Mesendoderm (in vitro differentiated cells): ENCODE results near the gene RTCA.

Source experiments
- DNase-seq: peaks from one replicate; pipeline ENCODE4 v3.0.0; 2013
- H2AK5ac ChIP-seq: 2 replicates; pipeline ENCODE4 v1.6.1; 2013; ENCODE audit warnings: low read length, inconsistent platforms
- H2BK120ac ChIP-seq: 2 replicates; pipeline ENCODE4 v1.6.1; 2013; ENCODE audit warnings: low read depth, mild to moderate bottlenecking, low read length, moderate library complexity, mixed read lengths
- H2BK15ac ChIP-seq: replicated peaks from 2 replicates; pipeline ENCODE4 v1.6.1; 2013; ENCODE audit warnings: low read depth, mild to moderate bottlenecking, moderate library complexity
- H2BK5ac ChIP-seq: 2 replicates; pipeline ENCODE4 v1.6.1; 2013; ENCODE audit warnings: low read length, inconsistent platforms
- H3K18ac ChIP-seq: 2 replicates; pipeline ENCODE4 v1.6.1; 2013; ENCODE audit warnings: mild to moderate bottlenecking, low read length, mixed read lengths
- H3K23ac ChIP-seq: one replicate; pipeline ENCODE4 v1.6.1; 2013; ENCODE audit warnings: low read length
- H3K27ac ChIP-seq: 2 replicates; pipeline ENCODE4 v1.5.1; 2013; ENCODE audit warnings: low read depth, mild to moderate bottlenecking, inconsistent platforms, low read length, moderate library complexity
- H3K27me3 ChIP-seq: 2 replicates; pipeline ENCODE4 v1.6.1; 2013; ENCODE audit warnings: low read length, control low read depth, mild to moderate bottlenecking, inconsistent platforms; ENCODE audit not compliant: insufficient read depth, poor library complexity
- H3K36me3 ChIP-seq: 2 replicates; pipeline ENCODE4 v1.6.1; 2013; ENCODE audit warnings: low read length, inconsistent platforms; ENCODE audit not compliant: control insufficient read depth, insufficient read depth
- H3K4ac ChIP-seq: one replicate; pipeline ENCODE4 v1.6.1; 2013; ENCODE audit warnings: low read depth, mild to moderate bottlenecking, low read length, moderate library complexity
- H3K4me1 ChIP-seq: 2 replicates; pipeline ENCODE4 v1.6.1; 2013; ENCODE audit warnings: low read depth, low read length, inconsistent platforms; ENCODE audit not compliant: control insufficient read depth
- H3K4me2 ChIP-seq: 2 replicates; pipeline ENCODE4 v1.6.1; 2013; ENCODE audit warnings: low read length
- H3K4me3 ChIP-seq: 2 replicates; pipeline ENCODE4 v1.5.1; 2013; ENCODE audit warnings: mild to moderate bottlenecking, low read length
- H3K56ac ChIP-seq: one replicate; pipeline ENCODE4 v1.6.1; 2013; ENCODE audit warnings: low read length
- H3K79me1 ChIP-seq: 2 replicates; pipeline ENCODE4 v1.6.1; 2013; ENCODE audit warnings: low read length, inconsistent platforms
- H3K79me2 ChIP-seq: 2 replicates; pipeline ENCODE4 v1.6.1; 2013; ENCODE audit warnings: mild to moderate bottlenecking, low read length; ENCODE audit not compliant: control insufficient read depth, insufficient read depth
- H3K9ac ChIP-seq: 2 replicates; pipeline ENCODE4 v1.6.1; 2013; ENCODE audit warnings: low read length, inconsistent platforms
- H4K5ac ChIP-seq: one replicate; pipeline ENCODE4 v1.6.1; 2013; ENCODE audit warnings: low read length
- H4K8ac ChIP-seq: one replicate; pipeline ENCODE4 v1.6.1; 2013; ENCODE audit warnings: low read depth, mild to moderate bottlenecking, control low read depth, low read length, moderate library complexity
- WGBS: extraction: QIAGEN DNeasy Blood & Tissue Kit; methylation state at CpG from one replicate; pipeline ENCODE4 v1.1.7; 2013; ENCODE audit warnings: low lambda C conversion rate, missing lambda C conversion rate; ENCODE audit not compliant: insufficient coverage; ENCODE audit errors: extremely low coverage; 5-methylcytosine and 5-hydroxymethylcytosine counted together

The RTCA gene

GRCh38 chr1:100277866-100278265, 11.8 kb downstream of the RTCA start:
- Histone ChIP-seq H3K4me1 (no peaks in the 10 kb centered on the region), H2BK15ac (no peak overlapping the region), H3K27ac (no peak overlapping the region), H3K56ac (no peak overlapping the region), H3K36me3 (peaks cover 3% of the 10 kb centered on the region), H3K4me3 (no peak overlapping the region), H3K23ac (no peak overlapping the region), H3K79me1 (peaks cover 2% of the 10 kb centered on the region), H3K4ac (no peak overlapping the region), H2BK120ac (no peak overlapping the region), H2AK5ac (no peak overlapping the region), H3K9ac (no peak overlapping the region), H4K5ac (no peak overlapping the region), H3K27me3 (no peaks in the 10 kb centered on the region), H3K4me2 (no peak overlapping the region), H4K8ac (no peak overlapping the region), H2BK5ac (no peak overlapping the region), H3K18ac (no peak overlapping the region), H3K79me2 (no peaks in the 10 kb centered on the region)
- WGBS, result no CpG with 5 or more reads among the region's 1 CpG
- no peak for DNase-seq

DNA sequence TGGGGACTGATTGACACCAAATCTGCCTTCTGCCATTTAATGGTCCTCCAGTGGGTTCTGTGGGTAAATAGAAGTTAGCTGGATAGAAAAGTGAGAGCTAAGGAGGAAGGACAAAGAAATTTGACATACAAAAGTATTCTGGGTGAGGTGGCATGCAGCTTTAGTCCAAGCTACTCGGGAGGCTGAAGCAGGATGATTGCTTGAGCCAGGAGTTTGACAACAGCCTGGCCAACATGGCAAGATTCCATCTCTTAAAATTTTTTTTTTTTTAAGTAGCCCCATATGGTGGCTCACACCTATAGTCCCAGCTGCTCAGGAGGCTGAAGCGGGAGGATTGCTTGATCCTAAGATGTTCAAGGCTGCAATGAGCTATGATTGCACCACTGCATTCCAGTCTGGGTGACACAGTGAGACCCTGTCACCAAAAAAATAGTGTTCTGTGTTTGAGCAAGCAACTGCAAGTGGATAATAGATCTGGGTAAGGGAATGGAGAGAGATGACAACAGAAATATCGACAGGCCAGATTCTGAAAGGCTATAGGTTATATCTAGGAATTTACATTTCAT, 13.4 kb downstream of the RTCA start:
- no peak overlapping the region for H2BK5ac ChIP-seq
- no peak overlapping the region for H4K5ac ChIP-seq
- no peak overlapping the region for H2AK5ac ChIP-seq
- no peaks in the 10 kb centered on the region for H3K27me3 ChIP-seq
- H2BK15ac ChIP-seq, result no peak overlapping the region
- no peak overlapping the region for H3K27ac ChIP-seq
- H3K79me1 ChIP-seq, result peaks cover 2% of the 10 kb centered on the region
- H3K18ac ChIP-seq, result no peak overlapping the region
- DNase-seq, result no peak
- no peaks in the 10 kb centered on the region for H3K79me2 ChIP-seq
- no peak overlapping the region for H3K4me3 ChIP-seq
- H3K4ac ChIP-seq, result no peak overlapping the region
- H2BK120ac ChIP-seq, result no peak overlapping the region
- H3K56ac ChIP-seq, result no peak overlapping the region
- no peak overlapping the region for H3K23ac ChIP-seq
- H4K8ac ChIP-seq, result no peak overlapping the region
- H3K36me3 ChIP-seq, result peaks cover 2% of the 10 kb centered on the region
- H3K9ac ChIP-seq, result no peak overlapping the region
- WGBS, result no CpG with 5 or more reads among the region's 3 CpGs
- no peaks in the 10 kb centered on the region for H3K4me1 ChIP-seq
- no peak overlapping the region for H3K4me2 ChIP-seq

- no peak overlapping the region for H2AK5ac ChIP-seq
Measured at GRCh38 chr1:100279954-100280682, 14.1 kb downstream of the RTCA start.

GRCh38 chr1:100284591-100284990, 18.6 kb downstream of the RTCA start:
- no peak overlapping the region for H3K56ac ChIP-seq
- no peak overlapping the region for H3K9ac ChIP-seq
- no peaks in the 10 kb centered on the region for H3K79me2 ChIP-seq
- H3K36me3 ChIP-seq, result peaks cover 6% of the 10 kb centered on the region
- H2BK120ac ChIP-seq, result no peak overlapping the region
- no peak overlapping the region for H4K5ac ChIP-seq
- no peak overlapping the region for H3K18ac ChIP-seq
- no peak overlapping the region for H4K8ac ChIP-seq
- H3K4me1 ChIP-seq, result no peaks in the 10 kb centered on the region
- H3K27me3 ChIP-seq, result no peaks in the 10 kb centered on the region
- no peak overlapping the region for H2BK15ac ChIP-seq
- no peak overlapping the region for H2BK5ac ChIP-seq
- H3K4me2 ChIP-seq, result no peak overlapping the region
- no peaks in the 10 kb centered on the region for H3K79me1 ChIP-seq
- WGBS, result no CpG with 5 or more reads among the region's 5 CpGs
- H2AK5ac ChIP-seq, result no peak overlapping the region
- no peak overlapping the region for H3K4me3 ChIP-seq
- no peak for DNase-seq
- H3K27ac ChIP-seq, result no peak overlapping the region
- no peak overlapping the region for H3K4ac ChIP-seq
- no peak overlapping the region for H3K23ac ChIP-seq

More at GRCh38 chr1:100279954-100280682, 14.1 kb downstream of the RTCA start:
- Histone ChIP-seq H3K79me2 (no peaks in the 10 kb centered on the region), H4K5ac (no peak overlapping the region), H3K18ac (no peak overlapping the region), H3K27me3 (no peaks in the 10 kb centered on the region), H3K4me2 (no peak overlapping the region), H3K56ac (no peak overlapping the region), H2BK120ac (no peak overlapping the region), H3K27ac (no peak overlapping the region), H3K79me1 (peaks cover 2% of the 10 kb centered on the region), H3K4me1 (no peaks in the 10 kb centered on the region), H2BK15ac (no peak overlapping the region), H3K4me3 (no peak overlapping the region), H3K23ac (no peak overlapping the region), H4K8ac (no peak overlapping the region), H3K36me3 (peaks cover 4% of the 10 kb centered on the region), H3K9ac (no peak overlapping the region), H3K4ac (no peak overlapping the region), H2BK5ac (no peak overlapping the region)
- no peak for DNase-seq
- 100% methylated on average over 2 of the region's 2 CpGs for WGBS

- Histone ChIP-seq H3K4me2 (no peak overlapping the region), H3K4ac (no peak overlapping the region), H3K27me3 (no peaks in the 10 kb centered on the region), H4K8ac (no peak overlapping the region), H3K9ac (no peak overlapping the region), H3K4me1 (no peaks in the 10 kb centered on the region), H3K4me3 (no peak overlapping the region), H2BK5ac (no peak overlapping the region), H2BK15ac (no peak overlapping the region), H4K5ac (no peak overlapping the region), H3K18ac (no peak overlapping the region), H3K23ac (no peak overlapping the region), H3K36me3 (peaks cover 4% of the 10 kb centered on the region), H3K56ac (no peak overlapping the region), H2AK5ac (no peak overlapping the region), H3K79me1 (no peaks in the 10 kb centered on the region), H3K27ac (no peak overlapping the region), H3K79me2 (no peaks in the 10 kb centered on the region), H2BK120ac (no peak overlapping the region)
- no peak for DNase-seq
- no CpG with 5 or more reads among the region's 3 CpGs for WGBS
Measured at GRCh38 chr1:100287162-100287561, 21.1 kb downstream of the RTCA start.

GRCh38 chr1:100290291-100290690, 24.3 kb downstream of the RTCA start:
- Histone ChIP-seq H4K5ac (no peak overlapping the region), H3K79me1 (no peaks in the 10 kb centered on the region), H4K8ac (no peak overlapping the region), H3K27me3 (no peaks in the 10 kb centered on the region), H3K23ac (no peak overlapping the region), H3K27ac (no peak overlapping the region), H2BK15ac (no peak overlapping the region), H2AK5ac (no peak overlapping the region), H3K4me2 (no peak overlapping the region), H3K36me3 (peaks cover 2% of the 10 kb centered on the region), H3K56ac (no peak overlapping the region), H2BK5ac (no peak overlapping the region), H3K4me3 (no peak overlapping the region), H3K18ac (no peak overlapping the region), H3K4me1 (no peaks in the 10 kb centered on the region), H3K9ac (no peak overlapping the region), H3K4ac (no peak overlapping the region), H3K79me2 (no peaks in the 10 kb centered on the region), H2BK120ac (no peak overlapping the region)
- no peak for DNase-seq
- WGBS, result no CpG with 5 or more reads among the region's 2 CpGs
